H9 (cell line): ENCODE data around the gene LBX2. TPM values are rescaled to one million over a fixed set of nuclear protein-coding genes. Genes with fewer than 3 reads are reported as not detected.

ENCODE experiments used
- DNase-seq: peaks from one replicate; pipeline ENCODE4 v3.0.0-alpha.2; 2017
- H2AFZ ChIP-seq: one replicate; pipeline ENCODE4 v1.6.1; 2013; ENCODE audit warnings: mild to moderate bottlenecking, low read length, control low read depth, moderate library complexity
- H2AK5ac ChIP-seq: 2 replicates; pipeline ENCODE4 v1.6.1; 2013; ENCODE audit warnings: low read length, control low read depth, mixed read lengths; ENCODE audit not compliant: insufficient read length
- H2BK120ac ChIP-seq: one replicate; pipeline ENCODE4 v1.6.1; 2013; ENCODE audit warnings: low read depth, mild to moderate bottlenecking, low read length, control low read depth, inconsistent platforms; ENCODE audit not compliant: poor library complexity, severe bottlenecking
- H2BK12ac ChIP-seq: 2 replicates; pipeline ENCODE4 v1.6.1; 2013; ENCODE audit warnings: low read length, control low read depth, mixed read lengths, low read depth; ENCODE audit not compliant: insufficient read length
- H2BK15ac ChIP-seq: 2 replicates; pipeline ENCODE4 v1.6.1; 2013; ENCODE audit warnings: low read depth, low read length, control low read depth
- H2BK20ac ChIP-seq: one replicate; pipeline ENCODE4 v1.6.1; 2013; ENCODE audit warnings: low read depth, mild to moderate bottlenecking, low read length, control low read depth, inconsistent platforms; ENCODE audit not compliant: poor library complexity, severe bottlenecking
- H2BK5ac ChIP-seq: 2 replicates; pipeline ENCODE4 v1.6.1; 2013; ENCODE audit warnings: low read length, control low read depth, mixed read lengths; ENCODE audit not compliant: insufficient read length
- H3K14ac ChIP-seq: 2 replicates; pipeline ENCODE4 v1.6.1; 2013; ENCODE audit warnings: low read length, control low read depth; ENCODE audit not compliant: insufficient read depth
- H3K18ac ChIP-seq: 2 replicates; pipeline ENCODE4 v1.6.1; 2013; ENCODE audit warnings: low read depth, mild to moderate bottlenecking, mixed read lengths, low read length, control low read depth; ENCODE audit not compliant: insufficient read length
- H3K23ac ChIP-seq: 2 replicates; pipeline ENCODE4 v1.6.1; 2013; ENCODE audit warnings: low read length, control low read depth, mixed read lengths, low read depth; ENCODE audit not compliant: insufficient read length
- H3K23me2 ChIP-seq: 2 replicates; pipeline ENCODE4 v1.6.1; 2013; ENCODE audit warnings: low read depth, mild to moderate bottlenecking, mixed read lengths, low read length, control low read depth; ENCODE audit not compliant: insufficient read length, poor library complexity, severe bottlenecking
- H3K27ac ChIP-seq: 2 replicates; pipeline ENCODE4 v1.5.1; 2013; ENCODE audit warnings: low read length, control low read depth, mixed read lengths, low read depth; ENCODE audit not compliant: insufficient read length
- H3K27me3 ChIP-seq: 2 replicates; pipeline ENCODE4 v1.6.1; 2013; ENCODE audit warnings: low read length, control low read depth, inconsistent platforms; ENCODE audit not compliant: insufficient read depth
- H3K4ac ChIP-seq: 2 replicates; pipeline ENCODE4 v1.6.1; 2013; ENCODE audit warnings: low read depth, mild to moderate bottlenecking, control low read depth, inconsistent platforms, low read length, moderate library complexity
- H3K4me1 ChIP-seq: 2 replicates; pipeline ENCODE4 v1.6.1; 2013; ENCODE audit warnings: low read length, control low read depth, inconsistent platforms; ENCODE audit not compliant: insufficient read depth
- H3K4me2 ChIP-seq: 2 replicates; pipeline ENCODE4 v1.6.1; 2013; ENCODE audit warnings: low read length, control low read depth, mixed read lengths; ENCODE audit not compliant: insufficient read length, insufficient read depth
- H3K56ac ChIP-seq: 2 replicates; pipeline ENCODE4 v1.6.1; 2013; ENCODE audit warnings: low read depth, mild to moderate bottlenecking, mixed read lengths, low read length, control low read depth; ENCODE audit not compliant: insufficient read length
- H3K79me1 ChIP-seq: 2 replicates; pipeline ENCODE4 v1.6.1; 2013; ENCODE audit warnings: low read depth, mild to moderate bottlenecking, moderate library complexity, low read length, control low read depth, inconsistent platforms; ENCODE audit not compliant: insufficient read depth, poor library complexity, severe bottlenecking
- H3K79me2 ChIP-seq: 2 replicates; pipeline ENCODE4 v1.6.1; 2013; ENCODE audit warnings: low read length, control low read depth, inconsistent platforms; ENCODE audit not compliant: insufficient read depth
- H3K9ac ChIP-seq: 2 replicates; pipeline ENCODE4 v1.6.1; 2013; ENCODE audit warnings: low read length, control low read depth, mixed read lengths; ENCODE audit not compliant: insufficient read length; ENCODE audit errors: extremely low read depth
- H3K9me3 ChIP-seq: one replicate; pipeline ENCODE4 v1.6.1; 2013; ENCODE audit warnings: low read depth, low read length, inconsistent platforms; ENCODE audit not compliant: control insufficient read depth
- H3T11ph ChIP-seq: one replicate; pipeline ENCODE4 v1.6.1; 2013; ENCODE audit warnings: mild to moderate bottlenecking, low read length, control low read depth, inconsistent platforms
- H4K20me1 ChIP-seq: one replicate; pipeline ENCODE4 v1.6.1; 2013; ENCODE audit not compliant: control insufficient read depth, insufficient read length, insufficient read depth
- H4K5ac ChIP-seq: 2 replicates; pipeline ENCODE4 v1.6.1; 2013; ENCODE audit warnings: low read depth, mild to moderate bottlenecking, mixed read lengths, low read length, control low read depth; ENCODE audit not compliant: insufficient read length
- H4K8ac ChIP-seq: replicated peaks from 2 replicates; pipeline ENCODE4 v1.6.1; 2013; ENCODE audit warnings: low read length, control low read depth, mixed read lengths, low read depth; ENCODE audit not compliant: insufficient read length
- H4K91ac ChIP-seq: 2 replicates; pipeline ENCODE4 v1.6.1; 2013; ENCODE audit warnings: low read depth, mild to moderate bottlenecking, moderate library complexity, mixed read lengths, low read length, control low read depth; ENCODE audit not compliant: insufficient read length
- H3K27ac Mint-ChIP-seq, 3 experiments: 2 replicates in 2 of 3; 3 replicates in 1 of 3; pipeline ENCODE4 v1.8.0; 2020 to 2021; ENCODE audit warnings: mixed read lengths in 3 of 3, mild to moderate bottlenecking in 1 of 3, moderate library complexity in 1 of 3
- H3K27me3 Mint-ChIP-seq: 2 replicates; pipeline ENCODE4 v1.8.0; 2021; ENCODE audit warnings: low read depth, mild to moderate bottlenecking, moderate library complexity, mixed read lengths
- H3K36me3 Mint-ChIP-seq, 3 experiments: 2 replicates in 2 of 3; 3 replicates in 1 of 3; pipeline ENCODE4 v1.8.0; 2020 to 2021; ENCODE audit warnings: low read depth in 3 of 3, mixed read lengths in 3 of 3; ENCODE audit not compliant: insufficient read depth in 1 of 3
- H3K4me1 Mint-ChIP-seq, 2 experiments: 2 replicates each; pipeline ENCODE4 v1.8.0; 2020; ENCODE audit warnings: mixed read lengths in 2 of 2
- H3K4me3 Mint-ChIP-seq, 2 experiments: 2 replicates in 1 of 2; 3 replicates in 1 of 2; pipeline ENCODE4 v1.8.0; 2020 to 2021; ENCODE audit warnings: mild to moderate bottlenecking in 2 of 2, mixed read lengths in 2 of 2, moderate library complexity in 1 of 2
- H3K9me3 Mint-ChIP-seq, 2 experiments: 2 replicates in 1 of 2; 3 replicates in 1 of 2; pipeline ENCODE4 v1.8.0; 2020; ENCODE audit warnings: mild to moderate bottlenecking in 2 of 2, mixed read lengths in 2 of 2, moderate library complexity in 1 of 2
- CTCF ChIP-seq: fragments of 200-600 bp; sonication (generic); conservative IDR thresholded peaks from 3 replicates; pipeline ENCODE4 v1.8.0; 2021; ENCODE audit warnings: antibody characterized with exemption, mild to moderate bottlenecking
- WGBS: extraction: QIAGEN DNeasy Blood & Tissue Kit; methylation state at CpG from one replicate; pipeline ENCODE4 v1.1.7; 2013; ENCODE audit warnings: missing lambda C conversion rate, low lambda C conversion rate, mixed read lengths; ENCODE audit not compliant: insufficient read length; ENCODE audit errors: extremely low coverage; 5-methylcytosine and 5-hydroxymethylcytosine counted together
- total RNA-seq: library from RNA; stranded (reverse); gene quantifications from 2 replicates; pipeline ENCODE4 v1.2.1, GENCODE V29; 2021

Gene LBX2
- total RNA-seq, 1 experiment from 2014 or later: 1.1 TPM

DNA sequence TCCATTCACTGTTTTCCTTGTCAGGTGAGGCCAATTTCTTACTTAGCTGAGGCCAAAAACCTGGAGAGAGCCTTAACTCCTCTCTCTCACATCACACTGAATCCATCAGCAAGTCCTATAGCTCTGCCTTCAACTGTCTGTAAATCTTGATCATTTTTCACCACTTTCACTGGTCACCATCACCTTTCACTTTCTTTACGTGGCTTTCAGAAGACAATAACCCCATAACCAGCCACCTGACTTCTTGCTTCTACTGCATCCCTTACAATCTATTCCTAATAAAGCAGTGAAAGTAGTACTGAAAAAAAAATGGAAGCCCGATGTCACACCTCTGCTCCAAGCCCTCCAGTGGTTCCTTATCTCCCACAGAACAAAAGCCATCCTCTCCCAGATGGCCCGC lies 46.6 kb upstream of the LBX2 start:
- peaks cover 4% of the 10 kb centered on the region for H3K23me2 ChIP-seq
- no peak overlapping the region for H4K8ac ChIP-seq
- H3K56ac ChIP-seq: no peak overlapping the region
- no peak overlapping the region for H2BK15ac ChIP-seq
- Mint-ChIP-seq H3K4me1 (peaks cover 15 to 16% of the 10 kb centered on the region in 2 experiments), H3K27me3 (peaks cover 33% of the 10 kb centered on the region), H3K27ac (no peak overlapping the region), H3K4me3 (no peak overlapping the region; a peak in 1 of 5 replicates), H3K36me3 (peaks cover 0 to 3% (median 2%) of the 10 kb centered on the region in 3 experiments; a peak in 3 of 7 replicates), H3K9me3 (no peaks in the 10 kb centered on the region)
- no peak overlapping the region for H3T11ph ChIP-seq
- no peaks in the 10 kb centered on the region for H3K79me1 ChIP-seq
- no peak overlapping the region for H3K27ac ChIP-seq
- no peak overlapping the region for H3K4ac ChIP-seq
- H2BK20ac ChIP-seq: no peak overlapping the region
- WGBS: no CpG with 5 or more reads among the region's 3 CpGs
- no peaks in the 10 kb centered on the region for H3K9me3 ChIP-seq
- no peak overlapping the region for H3K23ac ChIP-seq
- no peak overlapping the region for H2BK120ac ChIP-seq
- H3K27me3 ChIP-seq: no peaks in the 10 kb centered on the region; the same call in 1 of the 2 replicates
- no peak overlapping the region for H2AK5ac ChIP-seq
- H4K20me1 ChIP-seq: no peaks in the 10 kb centered on the region
- H2AFZ ChIP-seq: no peak overlapping the region
- H2BK5ac ChIP-seq: no peak overlapping the region
- no peaks in the 10 kb centered on the region for H3K4me1 ChIP-seq
- no peak for TF ChIP-seq CTCF
- no peak overlapping the region for H3K4me2 ChIP-seq
- no peak for DNase-seq
- H4K5ac ChIP-seq: no peak overlapping the region
- H3K9ac ChIP-seq: no peak overlapping the region
- H3K79me2 ChIP-seq: 0 out of 2 replicates have a peak, but pooled peaks cover 2% of the 10 kb centered on the region
- no peak overlapping the region for H4K91ac ChIP-seq
- H3K14ac ChIP-seq: no peak overlapping the region
- no peak overlapping the region for H2BK12ac ChIP-seq
- no peak overlapping the region for H3K18ac ChIP-seq
